H1 (cell line): Measurements from ENCODE around the gene MMS19. TPM values are rescaled to one million over a fixed set of nuclear protein-coding genes. Genes with fewer than 3 reads are reported as not detected.

Experiments used
- TCF12 ChIP-seq: IDR thresholded peaks from 2 replicates; pipeline ENCODE4 v1.6.1; 2011; ENCODE audit warnings: low read depth, mild to moderate bottlenecking, low read length
- YY1 ChIP-seq: IDR thresholded peaks from 2 replicates; pipeline ENCODE4 v1.6.1; 2011; ENCODE audit warnings: low read depth, mild to moderate bottlenecking, low read length
- polyA plus RNA-seq, 7 experiments: library from polyadenylated mRNA; depleted of rRNA in 3 of 7; stranded (reverse) in 5 of 7; unstranded in 2 of 7; fragments of >200 nt in 5 of 7; fragments of 200-250 nt in 2 of 7; gene quantifications; 1 replicate in 5 of 7; 2 replicates in 1 of 7; 4 replicates in 1 of 7; pipeline versions ENCODE4 v1.2.1 to v1.2.3, GENCODE V29; 2011 to 2013; ENCODE audit warnings: missing spikeins in 2 of 7, mixed read lengths in 2 of 7
- total RNA-seq: library from RNA; stranded (reverse); fragmentation: NEBNext Ultra II Directional; extraction: Animal tissue kit (Norgen Biotek cat#: 25700); gene quantifications from 2 replicates; pipeline ENCODE4 v1.2.1, GENCODE V29; 2021
- TF ChIP-seq, protein P1 (sequence below): IDR thresholded peaks from 2 replicates; pipeline ENCODE4 v1.6.1; 2011; ENCODE audit warnings: low read length, improper control_type of control experiment

MMS19 gene
- total and polyA plus RNA-seq, 2 of the 8 experiments (the other 6 are each of a cell fraction or from before 2014, with no cell fraction given): 130 to 221 TPM

DNA sequence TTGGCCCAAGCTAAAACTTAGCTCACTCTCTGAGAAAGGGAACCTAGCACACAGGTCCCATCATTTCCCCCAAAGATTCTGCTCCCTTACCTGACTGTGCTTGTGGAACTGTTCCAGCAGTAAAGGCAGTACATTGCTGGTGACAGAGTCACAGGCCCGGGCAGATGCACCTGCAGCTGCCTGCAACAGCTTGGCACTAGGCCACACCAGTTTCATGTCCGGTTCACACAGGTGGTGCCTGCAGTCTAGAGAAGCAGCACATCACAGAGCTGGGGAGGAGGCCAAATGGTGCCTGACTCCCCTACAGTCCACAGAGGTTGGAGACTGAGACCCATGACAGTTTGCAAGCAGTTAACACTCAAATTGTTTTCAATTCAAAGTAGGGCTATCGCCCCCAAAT, 30.1 kb downstream of the MMS19 start (continued):
- TF ChIP-seq YY1: no peak
- TF ChIP-seq, protein P1, sequence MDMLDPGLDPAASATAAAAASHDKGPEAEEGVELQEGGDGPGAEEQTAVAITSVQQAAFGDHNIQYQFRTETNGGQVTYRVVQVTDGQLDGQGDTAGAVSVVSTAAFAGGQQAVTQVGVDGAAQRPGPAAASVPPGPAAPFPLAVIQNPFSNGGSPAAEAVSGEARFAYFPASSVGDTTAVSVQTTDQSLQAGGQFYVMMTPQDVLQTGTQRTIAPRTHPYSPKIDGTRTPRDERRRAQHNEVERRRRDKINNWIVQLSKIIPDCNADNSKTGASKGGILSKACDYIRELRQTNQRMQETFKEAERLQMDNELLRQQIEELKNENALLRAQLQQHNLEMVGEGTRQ: no peak
- TF ChIP-seq TCF12: no peak
